ENCODE measurements around the gene ATP8A2. TPM values are rescaled to one million over a fixed set of nuclear protein-coding genes. Genes with fewer than 3 reads are reported as not detected.
"Not testable (repeated sequence)": the region's sequence is repeated elsewhere in the genome, so short reads cannot be mapped to it uniquely, and the experiment has no call there.

The ATP8A2 gene
- total RNA-seq, 1 experiment from 2014 or later = not detected

- DNase-seq (ENCODE audit: low read depth) = no peak
- in situ Hi-C loops (cut with HindIII; ENCODE audit: low pct_unique_long_range_greater_than_20kb, low sequenced_read_pairs) = no loop called here
Observed at GRCh38 chr13:26052337-26052736, 680.6 kb downstream of the ATP8A2 start.

GRCh38 chr13:26053418-26053980 is 681.7 kb downstream of the ATP8A2 start:
- in situ Hi-C loops (cut with HindIII; ENCODE audit: low pct_unique_long_range_greater_than_20kb, low sequenced_read_pairs) = no loop called here
- no peak for DNase-seq (ENCODE audit: low read depth)

- DNase-seq (ENCODE audit: low read depth) = no peak
- in situ Hi-C loops (cut with HindIII; ENCODE audit: low pct_unique_long_range_greater_than_20kb, low sequenced_read_pairs) = no loop called here
Observed at GRCh38 chr13:26054896-26055295, 683.1 kb downstream of the ATP8A2 start.

GRCh38 chr13:26058704-26059103 is 686.9 kb downstream of the ATP8A2 start:
- in situ Hi-C loops (cut with HindIII; ENCODE audit: low pct_unique_long_range_greater_than_20kb, low sequenced_read_pairs) = no loop called here
- no peak for DNase-seq (ENCODE audit: low read depth)

GRCh38 chr13:26060357-26060756 is 688.6 kb downstream of the ATP8A2 start:
- no peak for DNase-seq (ENCODE audit: low read depth)
- in situ Hi-C loops (cut with HindIII; ENCODE audit: low pct_unique_long_range_greater_than_20kb, low sequenced_read_pairs) = no loop called here

- in situ Hi-C loops (cut with HindIII; ENCODE audit: low pct_unique_long_range_greater_than_20kb, low sequenced_read_pairs) = no loop called here
- DNase-seq (ENCODE audit: low read depth) = no peak
Observed at GRCh38 chr13:26061256-26061655, 689.5 kb downstream of the ATP8A2 start.

GRCh38 chr13:26061947-26062346 is 690.2 kb downstream of the ATP8A2 start:
- peak; percentile 85 for DNase-seq (ENCODE audit: low read depth)
- in situ Hi-C loops (cut with HindIII; ENCODE audit: low pct_unique_long_range_greater_than_20kb, low sequenced_read_pairs) = no loop called here

GRCh38 chr13:26062853-26063444 is 691.2 kb downstream of the ATP8A2 start:
- DNase-seq (ENCODE audit: low read depth) = peak; percentile 68
- in situ Hi-C loops (cut with HindIII; ENCODE audit: low pct_unique_long_range_greater_than_20kb, low sequenced_read_pairs) = no loop called here

GRCh38 chr13:26066492-26066891 is 694.7 kb downstream of the ATP8A2 start:
- in situ Hi-C loops (cut with HindIII; ENCODE audit: low pct_unique_long_range_greater_than_20kb, low sequenced_read_pairs) = not testable (repeated sequence)
- DNase-seq (ENCODE audit: low read depth) = peak; percentile 43

GRCh38 chr13:26067601-26068000 is 695.8 kb downstream of the ATP8A2 start:
- peak; percentile 57 for DNase-seq (ENCODE audit: low read depth)
- in situ Hi-C loops (cut with HindIII; ENCODE audit: low pct_unique_long_range_greater_than_20kb, low sequenced_read_pairs) = no loop called here

GRCh38 chr13:26068372-26068771 is 696.6 kb downstream of the ATP8A2 start:
- in situ Hi-C loops (cut with HindIII; ENCODE audit: low pct_unique_long_range_greater_than_20kb, low sequenced_read_pairs); DNase-seq (ENCODE audit: low read depth): not testable (repeated sequence)

- in situ Hi-C loops (cut with HindIII; ENCODE audit: low pct_unique_long_range_greater_than_20kb, low sequenced_read_pairs) = not testable (repeated sequence)
Observed at GRCh38 chr13:26069642-26070041, 697.9 kb downstream of the ATP8A2 start.

GRCh38 chr13:26071691-26072090 is 699.9 kb downstream of the ATP8A2 start:
- in situ Hi-C loops (cut with HindIII; ENCODE audit: low pct_unique_long_range_greater_than_20kb, low sequenced_read_pairs) = no loop called here

More at GRCh38 chr13:26069642-26070041, 697.9 kb downstream of the ATP8A2 start:
- not testable (repeated sequence) for DNase-seq (ENCODE audit: low read depth)

GRCh38 chr13:26072335-26072734 is 700.6 kb downstream of the ATP8A2 start:
- DNase-seq (ENCODE audit: low read depth); in situ Hi-C loops (cut with HindIII; ENCODE audit: low pct_unique_long_range_greater_than_20kb, low sequenced_read_pairs): not testable (repeated sequence)

More at GRCh38 chr13:26071691-26072090, 699.9 kb downstream of the ATP8A2 start:
- DNase-seq (ENCODE audit: low read depth) = no peak

- DNase-seq (ENCODE audit: low read depth) = peak; percentile 89
- in situ Hi-C loops (cut with HindIII; ENCODE audit: low pct_unique_long_range_greater_than_20kb, low sequenced_read_pairs) = no loop called here
Observed at GRCh38 chr13:26074706-26075105, 702.9 kb downstream of the ATP8A2 start.

Other genes starting within 250 kb of the ATP8A2 start
- gene AMER2, start 199.7 kb upstream of the ATP8A2 start, total RNA-seq (2014; rRNA removed; shearing (Covaris generic); ENCODE audit: low replicate concordance) = not detected in 2 replicates
- 8.3 and 15.5 TPM in 2 replicates for gene MTMR6, start 84.5 kb upstream of the ATP8A2 start, total RNA-seq (2014; rRNA removed; shearing (Covaris generic); ENCODE audit: low replicate concordance)
- 48.2 and 73.1 TPM in 2 replicates for gene NUP58, start 70.3 kb upstream of the ATP8A2 start, total RNA-seq (2014; rRNA removed; shearing (Covaris generic); ENCODE audit: low replicate concordance)